Kidney capillary endothelial cell (primary cell): ENCODE measurements around the gene OTUD1.

Experiments used
- DNase-seq: peaks from one replicate; pipeline ENCODE4 v3.0.0-alpha.2; 2018; ENCODE audit warnings: low spot score

The OTUD1 gene

DNA sequence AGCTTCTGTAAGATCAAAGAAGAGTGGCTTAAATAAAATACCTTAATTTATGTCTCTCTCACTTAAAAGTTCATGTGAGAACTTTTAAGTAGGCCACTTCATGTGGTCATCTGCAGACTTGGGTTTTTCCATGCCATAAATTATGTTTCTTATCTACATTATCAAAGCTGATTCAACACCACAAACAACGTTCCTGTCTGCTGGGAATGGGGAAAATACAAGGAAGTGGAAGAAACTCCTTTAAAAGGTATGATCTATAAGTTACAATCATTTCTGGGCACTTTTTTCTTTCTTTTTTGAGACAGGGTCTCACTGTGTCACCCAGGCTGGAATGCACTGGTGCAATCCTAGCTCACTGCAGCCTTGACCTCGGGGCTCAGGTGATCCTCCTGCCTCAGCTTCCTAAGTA is 16.9 kb upstream of the OTUD1 start:
- DNase-seq: no peak

DNA sequence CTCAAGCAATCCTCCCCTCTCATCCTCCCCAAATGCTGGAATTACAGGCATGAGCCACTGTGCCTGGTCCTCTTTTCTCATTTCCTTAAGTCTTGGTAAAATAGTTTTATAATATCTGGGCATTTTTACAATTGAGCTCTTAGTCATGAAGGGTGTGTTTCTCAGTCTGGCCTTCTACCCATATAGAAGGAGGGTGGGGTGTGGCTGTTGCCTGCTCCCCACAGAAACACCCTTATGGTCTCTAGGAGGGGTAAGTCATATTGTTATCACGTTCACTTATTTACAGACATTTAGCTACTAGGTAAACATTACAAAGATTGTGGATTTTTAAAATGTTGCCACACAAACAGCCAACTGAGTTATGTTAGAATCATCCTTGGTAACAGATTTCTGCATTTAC is 6.7 kb upstream of the OTUD1 start:
- DNase-seq: no peak

- DNase-seq: no peak
Measured at GRCh38 chr10:23432639-23433038, 6.2 kb upstream of the OTUD1 start.

GRCh38 chr10:23433701-23434100 is 5.2 kb upstream of the OTUD1 start:
- DNase-seq: no peak

DNA sequence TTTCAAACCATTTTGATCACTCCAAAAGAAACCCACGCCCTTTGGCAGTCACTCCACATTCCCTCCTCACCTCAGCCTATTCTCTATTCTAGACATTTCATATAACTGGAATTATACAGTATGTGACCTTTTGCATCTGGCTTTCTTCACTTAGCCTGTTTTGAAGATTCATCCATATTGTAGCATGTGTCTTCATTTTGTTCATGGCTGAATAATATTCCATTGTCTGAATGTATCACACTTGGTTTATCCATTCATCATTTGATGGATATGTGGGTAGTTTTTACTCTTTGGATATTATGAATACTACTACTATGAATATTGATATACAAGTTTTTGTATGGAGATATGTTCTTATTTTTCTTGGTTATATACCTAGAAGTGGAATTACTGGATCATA is 3.5 kb upstream of the OTUD1 start:
- DNase-seq: no peak

DNA sequence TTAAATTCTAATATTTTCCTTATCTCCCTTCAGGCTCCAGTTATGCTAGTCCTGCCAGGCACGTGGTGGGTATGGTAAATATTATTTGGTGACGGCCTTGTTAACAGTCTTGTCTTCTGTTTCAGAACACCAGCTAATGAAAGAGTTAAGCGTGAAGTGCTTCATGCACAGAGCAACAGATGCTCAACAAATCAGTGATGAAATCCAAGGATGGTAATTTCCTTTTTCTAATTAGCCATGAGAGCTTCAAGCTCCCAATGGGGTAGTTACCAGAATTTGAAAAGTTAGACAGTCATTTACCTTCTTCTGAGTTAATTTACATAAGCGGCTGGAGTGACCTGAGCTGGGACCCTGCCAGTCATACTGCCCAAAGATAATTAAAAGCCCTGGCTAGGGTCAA is 1.9 kb upstream of the OTUD1 start:
- DNase-seq: no peak

- no peak for DNase-seq
Measured at GRCh38 chr10:23437963-23438546, 820 bp upstream of the OTUD1 start.

- DNase-seq: no peak
Measured at GRCh38 chr10:23439452-23439960, 631 bp downstream of the OTUD1 start.

DNA sequence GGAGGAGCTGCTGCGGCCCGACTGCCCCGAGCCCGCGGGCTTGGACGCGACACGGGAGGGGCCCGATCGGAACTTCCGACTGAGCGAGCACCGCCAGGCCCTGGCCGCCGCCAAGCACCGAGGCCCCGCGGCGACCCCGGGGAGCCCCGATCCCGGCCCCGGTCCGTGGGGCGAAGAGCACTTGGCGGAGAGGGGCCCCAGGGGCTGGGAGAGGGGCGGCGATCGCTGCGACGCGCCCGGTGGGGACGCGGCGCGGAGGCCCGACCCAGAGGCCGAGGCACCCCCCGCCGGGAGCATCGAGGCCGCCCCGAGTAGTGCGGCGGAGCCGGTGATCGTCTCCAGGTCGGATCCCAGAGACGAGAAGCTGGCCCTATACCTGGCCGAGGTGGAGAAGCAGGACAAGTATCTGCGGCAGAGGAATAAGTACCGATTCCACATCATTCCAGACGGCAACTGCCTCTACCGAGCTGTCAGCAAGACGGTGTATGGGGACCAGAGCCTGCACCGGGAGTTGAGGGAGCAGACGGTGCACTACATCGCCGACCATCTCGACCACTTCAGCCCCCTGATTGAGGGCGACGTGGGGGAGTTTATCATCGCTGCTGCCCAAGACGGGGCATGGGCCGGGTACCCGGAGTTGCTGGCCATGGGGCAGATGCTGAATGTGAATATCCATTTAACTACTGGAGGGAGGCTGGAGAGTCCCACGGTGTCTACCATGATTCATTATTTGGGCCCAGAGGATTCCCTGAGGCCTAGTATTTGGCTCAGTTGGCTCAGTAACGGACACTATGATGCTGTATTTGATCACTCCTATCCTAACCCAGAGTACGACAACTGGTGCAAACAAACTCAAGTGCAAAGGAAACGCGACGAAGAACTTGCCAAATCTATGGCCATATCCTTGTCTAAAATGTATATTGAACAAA is 1.4 kb downstream of the OTUD1 start:
- DNase-seq: no peak

GRCh38 chr10:23441251-23441650 is 2.4 kb downstream of the OTUD1 start:
- no peak for DNase-seq

DNA sequence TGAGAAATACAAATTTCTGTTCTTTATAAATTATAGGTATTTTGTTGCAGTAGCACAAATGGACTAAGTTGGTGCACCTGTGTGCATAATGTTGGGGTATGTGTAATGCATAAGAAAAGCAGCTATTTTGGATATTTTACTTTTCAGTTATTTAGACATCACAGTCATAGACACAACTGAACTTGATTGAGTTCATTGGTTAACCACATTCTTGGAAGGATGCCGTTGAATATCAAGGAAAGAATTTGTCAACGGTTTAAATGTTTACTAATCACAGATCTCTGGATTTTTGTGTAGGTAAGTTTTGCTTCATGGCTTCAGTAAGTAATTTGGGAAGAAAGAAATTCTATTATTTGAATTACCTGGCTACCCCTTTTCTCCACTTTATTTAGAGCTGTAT is 4.1 kb downstream of the OTUD1 start:
- DNase-seq: no peak

- DNase-seq: no peak
Measured at GRCh38 chr10:23445591-23445990, 6.7 kb downstream of the OTUD1 start.

DNA sequence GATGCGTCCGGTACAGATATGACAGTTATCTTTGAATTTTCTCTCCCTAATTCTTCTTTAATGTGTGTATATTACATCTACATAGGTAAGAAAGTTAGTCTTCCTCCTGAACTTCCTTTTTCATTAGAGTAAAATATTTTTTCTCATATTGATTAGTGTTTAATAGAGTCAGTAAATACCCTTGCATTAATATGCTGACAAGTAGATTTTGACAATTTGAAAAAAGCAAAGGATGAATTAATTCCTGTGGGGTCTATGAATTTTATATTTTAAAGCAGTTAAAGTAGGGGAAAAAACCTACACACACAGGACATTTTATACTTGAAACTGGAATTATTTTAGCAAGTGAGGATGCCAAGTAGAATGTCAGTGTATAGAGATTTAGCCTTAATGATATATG is 9.4 kb downstream of the OTUD1 start:
- no peak for DNase-seq

DNA sequence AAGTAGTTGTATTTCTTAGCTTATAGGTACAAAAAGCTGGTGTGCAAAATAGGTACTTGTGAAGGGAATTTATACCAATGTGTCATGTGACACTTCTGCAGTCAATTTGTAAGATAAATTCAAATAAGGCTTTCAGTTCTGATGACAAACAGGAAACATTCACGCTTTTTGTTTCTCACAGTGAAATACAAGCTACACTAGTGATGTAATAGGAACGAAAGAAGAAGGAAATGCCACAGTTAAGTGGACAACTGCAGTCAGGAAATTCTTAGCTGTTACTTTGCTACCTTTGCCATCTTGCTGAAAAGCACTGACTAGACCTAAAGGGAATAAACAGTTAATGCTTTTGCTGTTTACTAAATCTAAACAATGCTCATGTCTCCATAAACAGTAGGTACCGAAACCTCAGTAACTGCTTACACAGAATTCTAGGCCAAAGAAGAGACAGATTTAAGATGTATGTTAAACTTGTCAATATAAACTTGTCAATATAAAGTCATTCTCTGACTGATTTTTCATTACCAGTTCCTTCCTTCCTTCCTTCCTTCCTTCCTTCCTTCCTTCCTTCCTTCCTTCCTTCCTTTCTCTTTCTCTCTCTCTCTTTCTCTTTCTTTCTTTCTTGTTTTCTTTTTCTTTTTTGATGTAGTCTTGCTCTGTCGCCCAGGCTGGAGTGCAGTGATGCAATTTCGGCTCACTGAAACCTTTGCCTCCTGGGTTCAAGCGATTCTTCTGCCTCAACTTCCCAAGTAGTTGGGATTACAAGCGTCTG is 10.1 kb downstream of the OTUD1 start:
- DNase-seq: peak; percentile 34

DNA sequence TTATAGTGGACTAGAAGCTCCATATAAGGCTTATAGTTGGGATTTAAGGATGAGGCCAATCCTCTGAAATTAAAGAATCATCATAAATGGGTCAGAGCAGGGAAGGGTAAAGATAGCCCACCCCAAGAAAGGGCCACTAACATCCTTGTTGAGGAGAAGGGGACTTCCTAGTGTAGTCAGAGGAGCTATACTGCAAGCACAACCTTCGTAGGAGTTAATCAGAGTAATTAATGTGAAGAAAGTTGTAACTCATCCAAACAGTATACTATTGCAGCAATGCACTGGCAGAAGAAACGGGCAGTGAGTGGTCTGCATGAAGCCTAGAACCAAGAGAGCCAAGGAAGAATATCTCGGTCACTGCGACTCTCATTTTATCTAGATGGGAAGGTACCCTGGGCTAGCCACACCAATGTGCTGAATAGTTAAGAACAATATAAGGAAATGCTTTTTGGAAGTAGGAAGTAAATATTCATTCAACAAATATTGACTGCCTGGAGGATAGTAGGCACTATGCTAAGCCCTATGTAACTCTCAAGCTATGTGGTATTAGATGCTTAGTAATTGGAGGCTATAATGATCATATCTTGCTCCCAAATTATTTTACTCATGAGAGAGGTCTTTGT is 13.3 kb downstream of the OTUD1 start:
- no peak for DNase-seq

- DNase-seq: no peak
Measured at GRCh38 chr10:23453465-23453864, 14.6 kb downstream of the OTUD1 start.

DNA sequence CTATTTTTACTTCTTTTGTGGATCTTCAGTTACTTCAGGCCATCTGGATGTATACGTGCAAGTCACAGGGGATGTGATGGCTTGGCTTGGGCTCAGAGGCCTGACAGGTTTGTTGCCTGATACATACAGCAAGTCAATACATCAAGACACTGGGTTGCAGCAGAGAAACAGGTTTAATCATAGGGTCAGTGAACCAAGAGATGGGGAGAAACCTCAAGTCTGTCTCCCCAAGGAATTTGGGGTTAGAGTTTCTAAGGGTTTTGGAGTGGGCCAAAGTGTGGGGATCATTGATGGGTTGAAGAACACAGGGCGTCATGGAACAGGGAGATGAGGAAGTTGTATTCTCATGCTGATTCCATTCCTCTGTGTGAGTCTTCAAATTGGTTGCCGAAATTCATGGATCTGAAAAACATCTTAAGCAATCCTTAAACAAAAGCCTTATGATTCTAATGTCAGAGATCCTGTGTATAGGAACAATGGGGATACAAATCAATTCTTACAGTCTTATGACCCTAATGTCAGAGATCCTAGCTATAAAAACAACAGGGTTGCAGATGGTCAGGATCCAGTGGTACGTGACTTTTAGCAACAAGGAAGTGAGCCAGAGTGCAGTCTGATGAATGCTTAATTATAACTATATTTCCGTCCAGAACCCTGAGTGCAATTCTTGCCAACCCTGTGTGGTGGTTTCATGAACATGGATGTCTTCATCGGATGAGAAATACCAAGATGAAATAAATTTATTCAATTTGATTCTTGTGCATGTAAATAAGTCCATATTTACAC is 18.9 kb downstream of the OTUD1 start:
- DNase-seq: no peak

DNA sequence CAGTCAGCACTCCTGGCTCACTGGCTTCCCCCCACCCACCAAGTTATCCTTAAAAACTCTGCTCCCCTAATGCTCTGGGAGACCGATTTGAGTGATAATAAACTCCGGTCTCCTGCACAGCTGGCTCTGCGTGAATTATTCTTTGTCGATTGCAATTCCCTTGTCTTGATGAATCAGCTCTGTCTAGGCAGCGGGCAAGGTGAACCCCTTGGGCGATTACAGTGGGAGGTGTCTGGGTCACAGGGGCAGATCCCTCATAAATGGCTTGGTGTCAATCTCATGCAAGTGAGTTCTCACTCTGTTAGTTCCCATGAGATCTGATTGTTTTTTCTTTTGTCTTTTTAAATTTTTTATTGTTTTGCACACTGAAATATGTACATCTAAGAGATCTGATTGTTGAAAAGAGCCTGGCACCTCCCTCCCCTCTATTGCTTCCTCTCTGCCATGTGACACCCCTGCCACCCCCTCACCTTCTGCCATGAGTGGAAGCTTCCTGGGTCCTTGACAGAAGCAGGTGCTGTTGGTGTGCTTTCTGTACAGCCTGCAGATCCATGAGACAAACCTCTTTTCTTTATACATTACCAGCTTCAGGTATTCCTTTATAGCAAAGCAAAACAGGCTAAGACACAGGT is 20.5 kb downstream of the OTUD1 start:
- no peak for DNase-seq

- DNase-seq: no peak
Measured at GRCh38 chr10:23461557-23461956, 22.7 kb downstream of the OTUD1 start.

DNA sequence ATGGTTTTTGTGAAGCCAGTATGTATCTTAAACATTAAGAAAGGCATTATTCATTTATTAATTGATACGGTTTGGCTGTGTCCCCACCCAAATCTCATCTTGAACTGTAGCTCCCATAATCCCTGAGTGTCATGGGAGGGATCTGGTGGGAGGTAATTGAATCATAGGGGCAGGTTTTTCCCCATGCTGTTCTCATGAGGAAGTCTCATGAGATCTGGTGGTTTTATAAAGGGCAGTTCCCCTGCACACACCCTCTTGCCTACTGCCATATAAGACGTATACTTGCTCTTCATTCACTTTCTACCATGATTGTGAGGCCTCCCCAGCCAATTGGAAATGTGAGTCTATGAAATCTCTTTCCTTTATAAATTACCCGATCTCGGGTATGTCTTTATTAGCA is 28.1 kb downstream of the OTUD1 start:
- no peak for DNase-seq

DNA sequence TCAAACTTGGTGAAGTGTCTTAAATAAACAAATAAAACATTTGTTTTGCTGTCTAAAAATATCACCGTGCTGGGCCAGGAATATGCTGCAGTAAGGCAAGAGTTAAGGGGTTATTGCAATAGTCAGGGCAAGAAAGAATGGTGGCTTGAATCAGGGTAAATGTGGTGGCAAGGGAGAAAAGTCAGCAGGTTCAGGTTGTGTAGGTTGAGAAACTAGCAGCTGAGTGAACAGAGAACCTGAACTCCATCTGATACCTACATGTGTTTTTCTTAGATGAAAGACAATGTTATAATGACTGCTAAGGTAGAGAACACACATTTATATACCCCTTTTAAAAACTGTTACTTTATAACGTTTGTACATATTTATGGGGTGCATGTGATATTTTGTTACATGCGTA is 28.7 kb downstream of the OTUD1 start:
- DNase-seq: no peak
